Measurements from ENCODE around the gene LRRC75A. TPM values are rescaled to one million over a fixed set of nuclear protein-coding genes. Genes with fewer than 3 reads are reported as not detected.

Gene LRRC75A
- total RNA-seq, 1 donor from 2014 or later, result 4.5 TPM

GRCh38 chr17:16521070-16521727 lies 29.2 kb upstream of the LRRC75A start:
- DNase-seq (ENCODE audit: low read depth), result no peak
- no peaks in the 10 kb centered on the region for H3K36me3 ChIP-seq (ENCODE audit: control insufficient read depth, insufficient read depth, low read length)
- TF ChIP-seq CTCF (IDR thresholded peaks at IDR 0.05; ENCODE audit: insufficient read depth, low read length, poor library complexity, severe bottlenecking), result peak; percentile 88
- H3K4me3 ChIP-seq (ENCODE audit: low read depth, low read length), result no peak overlapping the region
- H3K27me3 ChIP-seq (ENCODE audit: control insufficient read depth, insufficient read depth, low read length), result no peaks in the 10 kb centered on the region

GRCh38 chr17:16519021-16519420 lies 27.0 kb upstream of the LRRC75A start:
- H3K36me3 ChIP-seq (ENCODE audit: control insufficient read depth, insufficient read depth, low read length), result no peaks in the 10 kb centered on the region
- TF ChIP-seq CTCF (IDR thresholded peaks at IDR 0.05; ENCODE audit: insufficient read depth, low read length, poor library complexity, severe bottlenecking), result no peak
- no peak overlapping the region for H3K4me3 ChIP-seq (ENCODE audit: low read depth, low read length)
- no peak for DNase-seq (ENCODE audit: low read depth)
- H3K27me3 ChIP-seq (ENCODE audit: control insufficient read depth, insufficient read depth, low read length), result no peaks in the 10 kb centered on the region

DNA sequence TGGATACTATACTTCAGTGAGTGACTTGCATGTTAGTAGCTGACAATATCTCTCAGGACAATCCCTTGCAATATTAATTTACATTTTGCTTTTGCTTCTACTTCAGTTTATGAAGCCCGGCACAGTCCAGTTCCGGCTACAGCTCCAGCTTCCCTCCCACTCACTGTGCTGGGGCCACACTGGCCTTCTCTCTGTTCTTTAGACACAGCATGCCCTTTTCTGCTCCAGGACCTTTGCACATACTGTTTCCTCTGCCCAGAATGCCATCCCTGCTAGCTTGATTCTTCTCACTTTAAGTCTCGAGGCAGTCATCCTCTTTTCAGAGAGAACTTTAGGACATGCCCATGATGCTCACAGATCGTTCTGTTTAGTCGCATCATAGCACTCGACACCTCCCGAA lies 25.5 kb upstream of the LRRC75A start:
- Histone ChIP-seq H3K27me3 (ENCODE audit: control insufficient read depth, insufficient read depth, low read length) (no peaks in the 10 kb centered on the region), H3K4me3 (ENCODE audit: low read depth, low read length) (no peak overlapping the region), H3K36me3 (ENCODE audit: control insufficient read depth, insufficient read depth, low read length) (no peaks in the 10 kb centered on the region)
- TF ChIP-seq CTCF (IDR thresholded peaks at IDR 0.05; ENCODE audit: insufficient read depth, low read length, poor library complexity, severe bottlenecking), result no peak
- no peak for DNase-seq (ENCODE audit: low read depth)

GRCh38 chr17:16516594-16517051 lies 24.6 kb upstream of the LRRC75A start:
- no peak overlapping the region for H3K4me3 ChIP-seq (ENCODE audit: low read depth, low read length)
- no peaks in the 10 kb centered on the region for H3K36me3 ChIP-seq (ENCODE audit: control insufficient read depth, insufficient read depth, low read length)
- no peak for TF ChIP-seq CTCF (IDR thresholded peaks at IDR 0.05; ENCODE audit: insufficient read depth, low read length, poor library complexity, severe bottlenecking)
- DNase-seq (ENCODE audit: low read depth), result no peak
- no peaks in the 10 kb centered on the region for H3K27me3 ChIP-seq (ENCODE audit: control insufficient read depth, insufficient read depth, low read length)

DNA sequence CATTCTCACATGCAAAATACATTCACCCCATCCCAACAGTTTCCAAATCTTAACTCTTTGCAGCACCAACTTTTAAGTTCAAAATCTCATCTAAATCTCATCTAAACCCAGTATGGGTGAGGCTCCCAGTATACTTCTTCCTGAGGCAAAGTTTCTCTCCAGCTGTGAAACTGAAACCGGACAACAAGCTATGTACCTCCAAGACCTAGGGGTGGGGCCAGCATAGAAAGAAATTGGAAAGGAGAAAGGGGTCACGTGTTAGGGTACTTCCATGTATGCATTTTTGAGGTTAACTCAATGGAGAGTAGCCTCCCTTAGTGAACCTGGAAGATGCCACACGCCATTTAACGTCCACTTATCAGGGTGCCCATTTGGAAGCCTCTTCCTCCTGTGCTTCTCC lies 23.9 kb upstream of the LRRC75A start:
- Histone ChIP-seq H3K4me3 (ENCODE audit: low read depth, low read length) (no peak overlapping the region), H3K27me3 (ENCODE audit: control insufficient read depth, insufficient read depth, low read length) (no peaks in the 10 kb centered on the region), H3K36me3 (ENCODE audit: control insufficient read depth, insufficient read depth, low read length) (no peaks in the 10 kb centered on the region)
- no peak for DNase-seq (ENCODE audit: low read depth)
- TF ChIP-seq CTCF (IDR thresholded peaks at IDR 0.05; ENCODE audit: insufficient read depth, low read length, poor library complexity, severe bottlenecking), result no peak

GRCh38 chr17:16513873-16514272 lies 21.9 kb upstream of the LRRC75A start:
- H3K36me3 ChIP-seq (ENCODE audit: control insufficient read depth, insufficient read depth, low read length), result no peaks in the 10 kb centered on the region
- no peak overlapping the region for H3K4me3 ChIP-seq (ENCODE audit: low read depth, low read length)
- TF ChIP-seq CTCF (IDR thresholded peaks at IDR 0.05; ENCODE audit: insufficient read depth, low read length, poor library complexity, severe bottlenecking), result no peak
- DNase-seq (ENCODE audit: low read depth), result no peak
- no peaks in the 10 kb centered on the region for H3K27me3 ChIP-seq (ENCODE audit: control insufficient read depth, insufficient read depth, low read length)

Data from kidney epithelial cell (primary cell).